ENCODE data around the gene GJA4. TPM values are rescaled to one million over a fixed set of nuclear protein-coding genes. Genes with fewer than 3 reads are reported as not detected.
A peak's percentile ranks its signal among the peaks of the same experiment; 100 is the strongest.
"Not testable (repeated sequence)": the region's sequence is repeated elsewhere in the genome, so short reads cannot be mapped to it uniquely, and the experiment has no call there.

The GJA4 gene
- polyA plus RNA-seq, 1 of the 3 experiments (the other 2 are of a cell fraction): not detected

GRCh38 chr1:34806396-34806795, 13.6 kb downstream of the GJA4 start:
- no peak overlapping the region for H3K4me3 ChIP-seq (ENCODE audit: low read depth in 2 of 2, low read length in 1 of 2)
- ChIA-PET CTCF (interaction anchor here (5.7 kb wide), 1 partner anchor 46 kb away, joined by 23 read pairs; no protein-coding TSS in a partner anchor), POLR2A (no interaction called here)
- no peak overlapping the region for H3K9ac ChIP-seq
- no peaks in the 10 kb centered on the region for H3K27me3 ChIP-seq (ENCODE audit: insufficient read depth)
- H3K4me1 ChIP-seq (ENCODE audit: control insufficient read depth in 1 of 2, insufficient read depth in 2 of 2, low read depth in 1 of 2, low read length in 1 of 2): peaks cover 0 to 9% of the 10 kb centered on the region in 2 experiments; a peak in 1 of 4 replicates
- DNase-seq: no peak
- H3K9me2 ChIP-seq: no peaks in the 10 kb centered on the region
- H3F3A ChIP-seq (replicated peaks; ENCODE audit: insufficient read depth): no peaks in the 10 kb centered on the region
- H3K27ac ChIP-seq (ENCODE audit: low read depth in 2 of 2, low read length in 1 of 2): no peak overlapping the region
- H3K79me2 ChIP-seq (ENCODE audit: insufficient read depth): no peaks in the 10 kb centered on the region
- WGBS (ENCODE audit: low lambda C conversion rate): 29% methylated on average over 3 of the region's 3 CpGs
- H4K20me1 ChIP-seq (ENCODE audit: insufficient read depth): no peaks in the 10 kb centered on the region
- peak overlapping the region; percentile 37; the same call in 1 of the 2 replicates for H3K4me2 ChIP-seq
- TF ChIP-seq JUND (IDR thresholded peaks at IDR 0.05) (no peak), RFX5 (IDR thresholded peaks at IDR 0.05; ENCODE audit: low read length) (no peak), USF1 (IDR thresholded peaks at IDR 0.05; ENCODE audit: borderline replicate concordance, low read depth) (no peak), RXRA (IDR thresholded peaks at IDR 0.05; ENCODE audit: borderline replicate concordance, low read depth) (no peak), CHD2 (IDR thresholded peaks at IDR 0.05; ENCODE audit: low read length, partially characterized antibody) (no peak), CTCF (IDR thresholded peaks at IDR 0.05) (no peak), FOXJ3 (CRISPR knock-in tag; IDR thresholded peaks at IDR 0.05) (no peak), GABPA (IDR thresholded peaks at IDR 0.05; ENCODE audit: low read depth) (no peak), FOSL2 (IDR thresholded peaks at IDR 0.05; ENCODE audit: borderline replicate concordance, low read depth) (no peak)
- no peak overlapping the region for H2AFZ ChIP-seq (ENCODE audit: low read depth)
- H3K36me3 ChIP-seq (replicated peaks in 1 of 2; ENCODE audit: control insufficient read depth in 1 of 2, insufficient read depth in 2 of 2, low read length in 1 of 2): no peaks in the 10 kb centered on the region
- no peaks in the 10 kb centered on the region for H3K9me3 ChIP-seq

GRCh38 chr1:34808051-34808810, 15.4 kb downstream of the GJA4 start:
- Histone ChIP-seq H3K4me1 (ENCODE audit: control insufficient read depth in 1 of 2, insufficient read depth in 2 of 2, low read depth in 1 of 2, low read length in 1 of 2) (peaks cover 0 to 9% of the 10 kb centered on the region in 2 experiments; a peak in 1 of 4 replicates), H3K4me3 (ENCODE audit: low read depth in 2 of 2, low read length in 1 of 2) (no peak overlapping the region), H3K9me3 (no peaks in the 10 kb centered on the region), H3K27ac (ENCODE audit: low read depth in 2 of 2, low read length in 1 of 2) (no peak overlapping the region), H2AFZ (ENCODE audit: low read depth) (no peak overlapping the region), H3K79me2 (ENCODE audit: insufficient read depth) (no peaks in the 10 kb centered on the region), H3K36me3 (replicated peaks in 1 of 2; ENCODE audit: control insufficient read depth in 1 of 2, insufficient read depth in 2 of 2, low read length in 1 of 2) (no peaks in the 10 kb centered on the region), H3K4me2 (no peak overlapping the region), H3K9me2 (no peaks in the 10 kb centered on the region), H3K9ac (no peak overlapping the region), H4K20me1 (ENCODE audit: insufficient read depth) (no peaks in the 10 kb centered on the region), H3F3A (replicated peaks; ENCODE audit: insufficient read depth) (no peaks in the 10 kb centered on the region), H3K27me3 (ENCODE audit: insufficient read depth) (no peaks in the 10 kb centered on the region)
- TF ChIP-seq TEAD4 (IDR thresholded peaks at IDR 0.05; ENCODE audit: borderline replicate concordance, insufficient read depth): no peak
- TF ChIP-seq RAD21 (IDR thresholded peaks at IDR 0.05; ENCODE audit: low read length): no peak
- TF ChIP-seq JUND (IDR thresholded peaks at IDR 0.05): no peak
- TF ChIP-seq USF2 (IDR thresholded peaks at IDR 0.05; ENCODE audit: borderline replicate concordance, low read depth, low read length): no peak
- no peak for TF ChIP-seq EP300 (IDR thresholded peaks at IDR 0.05; ENCODE audit: borderline replicate concordance in 1 of 2, low read depth in 1 of 2, low read length in 1 of 2)
- TF ChIP-seq SIN3A (IDR thresholded peaks at IDR 0.05; ENCODE audit: borderline replicate concordance, low read depth, low read length): no peak
- POLR2A ChIA-PET: no interaction called here
- CTCF ChIA-PET: interaction anchor here (1.4 to 5.7 kb wide), 2 partner anchors 22 to 44 kb away, joined by 3 to 23 read pairs; no protein-coding TSS in a partner anchor
- 37% methylated on average over 6 of the region's 9 CpGs for WGBS (ENCODE audit: low lambda C conversion rate)
- no peak for DNase-seq

GRCh38 chr1:34810781-34811180, 18.0 kb downstream of the GJA4 start:
- H3K9me3 ChIP-seq; H3K9me2 ChIP-seq; DNase-seq; H3K79me2 ChIP-seq (ENCODE audit: insufficient read depth); H3K4me1 ChIP-seq (ENCODE audit: control insufficient read depth in 1 of 2, insufficient read depth in 2 of 2, low read depth in 1 of 2, low read length in 1 of 2); H3K9ac ChIP-seq; H3K4me3 ChIP-seq (ENCODE audit: low read depth in 2 of 2, low read length in 1 of 2); H3K27me3 ChIP-seq (ENCODE audit: insufficient read depth); POLR2A ChIA-PET; H3K4me2 ChIP-seq; H4K20me1 ChIP-seq (ENCODE audit: insufficient read depth); H2AFZ ChIP-seq (ENCODE audit: low read depth); H3K36me3 ChIP-seq (replicated peaks in 1 of 2; ENCODE audit: control insufficient read depth in 1 of 2, insufficient read depth in 2 of 2, low read length in 1 of 2); H3F3A ChIP-seq (replicated peaks; ENCODE audit: insufficient read depth); H3K27ac ChIP-seq (ENCODE audit: low read depth in 2 of 2, low read length in 1 of 2): not testable (repeated sequence)
- 54% methylated on average over 3 of the region's 3 CpGs for WGBS (ENCODE audit: low lambda C conversion rate)
- CTCF ChIA-PET: interaction anchor here (5.7 kb wide), 1 partner anchor 42 kb away, joined by 23 read pairs; no protein-coding TSS in a partner anchor
